ENCODE measurements around the gene KCNMB3.

DNA sequence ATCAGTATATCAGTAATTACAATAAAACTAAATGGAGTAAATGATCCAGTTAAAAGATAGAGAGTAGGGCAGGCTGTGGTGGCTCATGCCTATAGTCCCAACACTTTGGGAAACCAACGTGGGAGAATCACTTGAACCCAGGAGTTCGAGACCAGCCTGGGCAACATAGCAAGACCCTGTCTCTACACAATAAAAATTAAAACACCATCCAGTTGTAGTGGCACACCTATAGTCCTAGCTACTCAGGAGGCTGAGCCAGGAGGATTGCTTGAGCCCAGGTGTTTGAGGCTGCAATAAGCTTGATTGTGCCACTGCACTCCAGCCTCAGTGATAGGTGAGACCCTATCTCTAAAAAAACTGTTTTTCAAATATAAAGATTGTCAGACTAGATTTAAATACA lies 5.9 kb upstream of the KCNMB3 start:
- TF ChIP-seq POLR2A (IDR thresholded peaks at IDR 0.05; ENCODE audit: low read length): no peak
- no peak for TF ChIP-seq GATA1 (IDR thresholded peaks at IDR 0.05; ENCODE audit: low read depth, low read length)

Measured in erythroblast (primary cell).